ENCODE measurements around the gene MYCN.
"Not testable (repeated sequence)": the region's sequence is repeated elsewhere in the genome, so short reads cannot be mapped to it uniquely, and the experiment has no call there.

The MYCN gene

DNA sequence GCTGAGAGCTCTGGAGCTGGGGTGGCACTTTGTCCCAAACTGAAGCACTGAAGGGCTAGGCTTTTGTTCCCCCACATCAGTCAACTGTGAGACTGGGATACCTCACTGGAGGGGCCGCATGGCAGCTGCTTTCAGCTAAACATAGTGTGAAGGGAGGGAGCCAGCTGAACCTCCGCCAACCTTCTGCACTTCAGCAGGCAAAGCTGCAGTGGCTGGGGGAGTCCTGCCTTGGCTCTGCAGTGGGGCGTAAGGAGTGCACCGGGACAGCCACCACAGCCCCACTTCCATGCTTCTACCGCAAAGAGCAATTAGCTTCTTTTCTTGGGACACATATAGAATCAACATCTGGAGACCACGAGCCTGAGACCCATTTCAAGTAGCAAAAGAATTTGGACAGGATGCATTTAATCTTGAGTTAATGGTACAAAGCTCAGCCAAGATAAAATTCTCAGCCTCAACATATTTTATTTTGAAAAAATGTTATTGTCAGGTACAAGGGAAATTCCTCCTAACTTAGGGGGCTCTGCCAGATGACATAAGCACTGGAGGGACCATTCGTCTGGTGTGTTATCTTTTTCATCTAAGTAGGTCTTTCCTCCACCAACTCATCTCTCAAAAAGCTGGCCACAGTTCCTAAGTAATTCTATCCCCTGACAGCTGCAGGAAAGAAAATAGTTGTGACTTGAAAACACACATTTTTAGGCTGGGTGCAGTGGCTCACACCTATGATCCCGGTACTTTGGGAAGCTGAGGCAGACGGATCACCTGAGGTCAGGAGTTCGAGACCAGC, 25.6 kb upstream of the MYCN start:
- H3K36me3 Mint-ChIP-seq: no peaks in the 10 kb centered on the region
- H3K27me3 Mint-ChIP-seq: peaks cover 0 to 14% of the 10 kb centered on the region in 2 donors
- DNase-seq: no peak
- no peak overlapping the region for H3K4me3 Mint-ChIP-seq
- no peaks in the 10 kb centered on the region for H3K4me1 Mint-ChIP-seq
- H3K27ac Mint-ChIP-seq: no peak overlapping the region
- H3K9me3 Mint-ChIP-seq: no peaks in the 10 kb centered on the region
- no peak for ATAC-seq (replicated peaks)

GRCh38 chr2:15915546-15915945, 24.8 kb upstream of the MYCN start:
- H3K4me3 Mint-ChIP-seq; H3K4me1 Mint-ChIP-seq; ATAC-seq (replicated peaks); H3K27ac Mint-ChIP-seq; DNase-seq; H3K9me3 Mint-ChIP-seq; H3K36me3 Mint-ChIP-seq: not testable (repeated sequence)
- H3K27me3 Mint-ChIP-seq: peaks cover 3 to 12% of the 10 kb centered on the region in 2 donors

DNA sequence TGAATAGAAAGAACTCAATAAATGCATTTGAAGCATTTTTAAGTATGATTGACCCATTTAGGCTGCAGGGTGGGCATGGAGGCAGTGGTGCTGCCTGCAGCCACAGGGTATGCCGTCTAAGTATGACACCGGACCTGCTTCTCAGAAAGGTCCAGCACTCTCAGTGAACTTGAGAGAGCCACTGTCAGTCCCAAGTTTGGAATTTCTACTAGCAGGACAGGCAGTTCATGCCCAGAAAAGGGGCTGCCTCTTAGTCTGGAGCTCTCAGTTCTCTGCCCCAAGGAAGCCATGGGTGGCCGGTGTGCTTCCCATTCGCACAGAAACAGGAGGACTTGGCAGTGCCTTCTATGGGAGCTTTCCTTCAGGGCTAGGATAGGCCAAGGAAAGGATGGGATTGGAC, 24.0 kb upstream of the MYCN start:
- Mint-ChIP-seq H3K27ac (no peak overlapping the region), H3K4me1 (no peaks in the 10 kb centered on the region), H3K4me3 (no peak overlapping the region), H3K36me3 (no peaks in the 10 kb centered on the region), H3K27me3 (peaks cover 4 to 7% of the 10 kb centered on the region in 2 donors), H3K9me3 (no peaks in the 10 kb centered on the region)
- ATAC-seq (replicated peaks) (no peak), DNase-seq (no peak)

DNA sequence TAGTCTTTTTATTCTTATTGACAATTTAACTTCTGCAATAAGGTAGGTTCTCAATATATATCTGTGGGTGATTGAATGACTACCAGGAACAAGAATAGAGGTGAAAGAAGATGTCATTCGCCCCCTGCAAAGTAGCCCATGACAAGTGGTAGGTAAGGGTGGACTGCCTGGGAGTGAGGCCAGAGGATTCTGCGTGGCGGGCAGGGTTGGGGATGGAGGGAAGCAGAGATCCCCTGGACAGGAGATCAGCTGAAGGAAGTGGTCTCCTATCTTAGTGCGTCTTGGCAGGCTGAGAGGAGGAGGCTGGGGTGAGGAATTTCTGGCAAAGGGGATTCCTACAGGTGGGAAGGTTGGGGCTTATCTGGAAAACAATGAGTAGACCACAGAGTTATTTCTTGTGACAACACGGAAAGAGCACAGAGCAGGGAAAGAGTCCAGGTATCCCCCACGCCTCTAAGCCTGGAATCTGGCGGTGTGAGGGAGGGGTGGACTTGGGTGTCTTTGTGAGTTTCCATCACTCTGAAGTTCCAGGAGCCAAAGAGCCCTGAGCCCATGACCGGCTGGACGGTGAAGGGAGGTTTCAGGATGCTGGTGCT, 21.5 kb upstream of the MYCN start:
- Mint-ChIP-seq H3K4me3 (no peak overlapping the region), H3K27ac (no peak overlapping the region), H3K27me3 (peaks cover 8 to 11% of the 10 kb centered on the region in 2 donors), H3K9me3 (no peaks in the 10 kb centered on the region), H3K36me3 (no peaks in the 10 kb centered on the region), H3K4me1 (no peaks in the 10 kb centered on the region)
- ATAC-seq (replicated peaks): no peak
- DNase-seq: no peak

GRCh38 chr2:15919716-15920434, 20.5 kb upstream of the MYCN start:
- Mint-ChIP-seq H3K27ac (no peak overlapping the region), H3K9me3 (no peaks in the 10 kb centered on the region), H3K4me1 (no peaks in the 10 kb centered on the region), H3K36me3 (no peaks in the 10 kb centered on the region), H3K27me3 (peaks cover 8 to 11% of the 10 kb centered on the region in 2 donors), H3K4me3 (no peak overlapping the region)
- ATAC-seq (replicated peaks) (no peak), DNase-seq (no peak)

DNA sequence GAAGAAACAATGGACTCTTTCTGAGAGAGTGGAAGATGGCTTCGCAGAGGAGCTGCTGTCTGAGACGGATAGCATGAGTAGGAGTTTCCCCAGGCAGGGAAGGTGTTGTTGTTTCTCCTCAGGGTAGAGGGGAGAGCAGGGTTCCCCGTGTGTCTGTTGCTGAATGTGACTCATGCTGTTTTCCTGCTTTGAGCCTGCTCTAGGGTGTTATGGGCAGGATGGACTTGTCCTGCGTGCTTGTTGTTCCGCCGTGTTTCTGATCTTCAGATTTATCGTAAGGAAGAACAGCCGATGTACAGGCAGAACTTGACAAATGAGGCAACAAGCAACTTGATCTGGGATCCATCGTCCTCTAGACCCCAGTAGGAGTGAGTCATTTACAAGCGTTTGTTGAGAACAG, 19.7 kb upstream of the MYCN start:
- Mint-ChIP-seq H3K27ac (no peak overlapping the region), H3K27me3 (peaks cover 8 to 14% of the 10 kb centered on the region in 2 donors), H3K9me3 (no peaks in the 10 kb centered on the region), H3K36me3 (no peaks in the 10 kb centered on the region), H3K4me1 (no peaks in the 10 kb centered on the region), H3K4me3 (no peak overlapping the region)
- ATAC-seq (replicated peaks) (no peak), DNase-seq (no peak)

DNA sequence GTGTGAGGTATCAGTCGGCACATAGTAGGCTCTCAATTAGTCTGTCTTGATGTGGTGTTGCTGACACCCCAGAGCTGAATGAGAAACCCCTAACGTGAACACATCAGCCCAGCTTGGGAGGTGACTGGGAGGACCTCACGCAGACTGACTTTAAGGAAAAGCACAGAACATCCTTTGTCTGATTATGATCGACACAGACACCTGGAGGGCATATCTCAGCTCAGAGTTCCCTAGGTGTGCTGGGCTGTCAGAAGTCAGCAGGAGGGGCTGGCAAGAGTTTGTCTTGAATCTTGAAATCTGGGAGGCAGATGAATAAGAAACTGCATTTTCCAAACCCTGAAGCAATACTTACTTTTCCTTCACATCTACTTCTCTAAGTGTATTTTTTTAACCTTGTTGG, 16.8 kb upstream of the MYCN start:
- DNase-seq (no peak), ATAC-seq (replicated peaks) (no peak)
- Mint-ChIP-seq H3K4me1 (no peaks in the 10 kb centered on the region), H3K9me3 (no peaks in the 10 kb centered on the region), H3K27ac (no peak overlapping the region), H3K27me3 (peaks cover 14 to 16% of the 10 kb centered on the region in 2 donors), H3K4me3 (no peak overlapping the region), H3K36me3 (no peaks in the 10 kb centered on the region)

GRCh38 chr2:15925819-15926218, 14.5 kb upstream of the MYCN start:
- Mint-ChIP-seq H3K4me3 (no peak overlapping the region), H3K4me1 (no peaks in the 10 kb centered on the region), H3K27ac (no peak overlapping the region), H3K9me3 (no peaks in the 10 kb centered on the region), H3K27me3 (peaks cover 12 to 14% of the 10 kb centered on the region in 2 donors), H3K36me3 (no peaks in the 10 kb centered on the region)
- DNase-seq (no peak), ATAC-seq (replicated peaks) (no peak)

DNA sequence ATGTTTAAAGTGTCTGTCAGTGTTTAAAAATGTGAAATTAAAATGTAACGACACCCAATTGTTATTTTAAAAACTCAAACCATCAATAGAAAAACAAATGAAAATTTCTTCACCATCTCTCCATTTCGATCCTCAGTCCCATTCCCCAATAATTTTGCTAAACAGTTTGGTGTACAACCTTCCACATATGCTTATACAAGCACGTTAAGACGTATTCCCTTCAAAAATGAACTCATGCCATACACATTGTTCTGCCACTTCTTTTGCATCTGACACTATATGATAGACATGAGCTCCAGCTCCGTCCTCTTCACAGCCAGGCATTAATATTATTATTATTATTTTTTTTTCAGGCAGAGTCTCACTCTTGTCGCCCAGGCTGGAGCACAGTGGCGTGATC, 14.1 kb upstream of the MYCN start:
- no peaks in the 10 kb centered on the region for H3K4me1 Mint-ChIP-seq
- no peak overlapping the region for H3K27ac Mint-ChIP-seq
- no peak overlapping the region for H3K4me3 Mint-ChIP-seq
- no peaks in the 10 kb centered on the region for H3K9me3 Mint-ChIP-seq
- ATAC-seq (replicated peaks): no peak
- peaks cover 12 to 14% of the 10 kb centered on the region in 2 donors for H3K27me3 Mint-ChIP-seq
- DNase-seq: no peak
- no peaks in the 10 kb centered on the region for H3K36me3 Mint-ChIP-seq

DNA sequence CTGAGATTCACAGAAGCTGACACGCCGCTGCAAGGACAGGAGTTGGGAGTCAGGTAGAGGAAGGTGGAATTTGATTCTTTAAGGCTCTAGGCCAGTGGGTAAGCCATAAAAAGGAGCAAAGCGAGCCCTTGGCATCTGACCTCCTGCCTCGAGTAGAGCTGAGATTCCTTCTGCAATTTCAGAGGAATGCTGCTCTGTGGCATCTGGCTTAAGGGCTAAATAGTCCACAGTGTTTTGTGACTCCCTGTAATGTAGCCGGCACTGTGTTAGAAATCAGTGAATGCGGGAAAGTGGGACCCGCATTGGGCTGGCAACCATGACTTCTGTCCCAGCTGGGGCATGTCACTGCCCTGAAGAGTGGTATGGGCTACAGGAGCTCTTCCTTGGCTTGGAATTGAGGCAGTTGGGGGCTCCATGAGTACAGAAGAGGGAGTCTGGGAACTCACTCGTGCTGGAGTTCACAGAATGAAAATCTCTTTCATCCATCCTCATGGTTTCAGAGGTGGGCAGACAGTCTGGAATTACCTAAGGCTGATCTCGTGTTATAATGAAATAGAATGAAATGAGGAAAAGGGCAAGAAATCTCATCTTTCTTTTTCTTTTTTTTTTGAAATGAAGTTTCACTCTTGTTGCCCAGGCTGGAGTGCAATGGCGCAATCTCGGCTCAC, 12.7 kb upstream of the MYCN start:
- no peaks in the 10 kb centered on the region for H3K4me1 Mint-ChIP-seq
- H3K27ac Mint-ChIP-seq: no peak overlapping the region
- ATAC-seq (replicated peaks) (no peak), DNase-seq (no peak)
- H3K27me3 Mint-ChIP-seq: peaks cover 12 to 19% of the 10 kb centered on the region in 2 donors
- no peaks in the 10 kb centered on the region for H3K9me3 Mint-ChIP-seq
- H3K36me3 Mint-ChIP-seq: no peaks in the 10 kb centered on the region
- no peak overlapping the region for H3K4me3 Mint-ChIP-seq

DNA sequence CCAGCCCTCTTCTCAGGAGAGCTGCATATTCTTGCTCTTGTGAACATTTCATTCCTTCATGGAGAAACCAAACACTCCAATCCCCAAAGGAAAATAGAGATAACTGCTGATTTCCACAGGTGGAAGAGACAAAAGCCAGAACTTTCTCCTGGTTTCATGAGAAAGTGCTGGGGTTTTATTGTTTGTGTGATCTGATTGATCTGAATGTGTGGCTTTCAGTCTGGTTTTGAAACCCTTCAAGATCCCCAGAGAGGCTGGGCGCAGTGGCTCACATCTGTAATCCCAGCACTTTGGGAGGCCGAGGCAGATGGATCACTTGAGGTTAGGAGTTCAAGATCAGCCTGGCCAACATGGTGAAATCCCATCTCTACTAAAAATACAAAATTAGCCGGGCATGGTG, 11.3 kb upstream of the MYCN start:
- not testable (repeated sequence) for H3K4me1 Mint-ChIP-seq; H3K4me3 Mint-ChIP-seq; DNase-seq; ATAC-seq (replicated peaks); H3K36me3 Mint-ChIP-seq; H3K27ac Mint-ChIP-seq; H3K9me3 Mint-ChIP-seq
- H3K27me3 Mint-ChIP-seq: peaks cover 9 to 13% of the 10 kb centered on the region in 2 donors

DNA sequence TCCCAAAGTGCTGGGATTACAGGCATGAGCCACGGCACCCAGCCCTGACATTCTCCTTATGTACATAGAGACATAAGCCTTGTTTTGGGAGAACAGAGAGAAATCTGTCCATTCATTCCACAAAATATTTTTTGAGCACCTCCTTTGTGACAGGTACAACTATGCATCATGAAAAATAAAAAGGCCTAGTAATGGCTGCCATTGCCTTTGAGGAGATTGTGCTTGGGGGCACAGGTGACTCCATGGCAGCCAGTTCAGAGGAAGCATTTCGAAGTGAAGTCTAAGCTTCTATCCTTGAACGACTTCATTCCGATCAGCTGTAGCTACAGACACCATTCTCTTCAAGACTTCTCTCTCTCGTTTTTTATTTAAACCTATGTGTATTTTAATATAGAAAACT, 10.5 kb upstream of the MYCN start:
- Mint-ChIP-seq H3K9me3 (no peaks in the 10 kb centered on the region), H3K36me3 (no peaks in the 10 kb centered on the region), H3K4me1 (no peaks in the 10 kb centered on the region), H3K27me3 (peaks cover 8 to 11% of the 10 kb centered on the region in 2 donors), H3K27ac (no peak overlapping the region), H3K4me3 (no peak overlapping the region)
- ATAC-seq (replicated peaks) (no peak), DNase-seq (no peak)

- H3K9me3 Mint-ChIP-seq: no peaks in the 10 kb centered on the region
- H3K4me3 Mint-ChIP-seq: no peak overlapping the region
- H3K27me3 Mint-ChIP-seq: peaks cover 9 to 17% of the 10 kb centered on the region in 2 donors
- no peak for ATAC-seq (replicated peaks)
- H3K27ac Mint-ChIP-seq: no peak overlapping the region
- no peak for DNase-seq
- H3K4me1 Mint-ChIP-seq: no peaks in the 10 kb centered on the region
- H3K36me3 Mint-ChIP-seq: no peaks in the 10 kb centered on the region
These were observed 9.6 kb upstream of the MYCN start for GRCh38 chr2:15930589-15931318.

GRCh38 chr2:15931319-15931890, 8.9 kb upstream of the MYCN start:
- ATAC-seq (replicated peaks) (no peak), DNase-seq (no peak)
- H3K36me3 Mint-ChIP-seq: no peaks in the 10 kb centered on the region
- no peaks in the 10 kb centered on the region for H3K9me3 Mint-ChIP-seq
- no peaks in the 10 kb centered on the region for H3K4me1 Mint-ChIP-seq
- no peak overlapping the region for H3K4me3 Mint-ChIP-seq
- no peak overlapping the region for H3K27ac Mint-ChIP-seq
- H3K27me3 Mint-ChIP-seq: peaks cover 12 to 16% of the 10 kb centered on the region in 2 donors

Measured in stimulated activated naive B cell treated with anti-CD40 and anti-IgM and Interleukin-4, amounts not matched to agents 10 μg/mL and 1 μg/mL and 100 μg/mL, for 72 hours (primary cell).